NCI-H1092 (cell line): Measurements from ENCODE around the gene PRKD2.
"Not testable (repeated sequence)": the region's sequence is repeated elsewhere in the genome, so short reads cannot be mapped to it uniquely, and the experiment has no call there.

Source experiments
- DNase-seq: peaks from one replicate; lab custom pipeline; 2025; lab: John Stamatoyannopoulos, UW

PRKD2 gene

GRCh38 chr19:46630586-46631205 lies 86.2 kb downstream of the PRKD2 start:
- no peak for DNase-seq

- DNase-seq: no peak
These were observed 87.3 kb downstream of the PRKD2 start for GRCh38 chr19:46629546-46630025.

GRCh38 chr19:46628970-46629369 lies 87.9 kb downstream of the PRKD2 start:
- DNase-seq: not testable (repeated sequence)

- DNase-seq: no peak
These were observed 90.5 kb downstream of the PRKD2 start for GRCh38 chr19:46626446-46626845.

GRCh38 chr19:46625731-46626130 lies 91.2 kb downstream of the PRKD2 start:
- DNase-seq: no peak

GRCh38 chr19:46624958-46625661 lies 91.8 kb downstream of the PRKD2 start, which contains the start of gene PTGIR:
Gene PTGIR (minus strand): TSS chr19:46625089. CDS start chr19:46624225, 864 bp downstream.
- no peak for DNase-seq
